Sigmoid colon (tissue), 7 donors: ENCODE data around the gene LDLRAD2. TPM values are rescaled to one million over a fixed set of nuclear protein-coding genes. Genes with fewer than 3 reads are reported as not detected.

Experiments
- DNase-seq: peaks from one replicate; pipeline ENCODE4 v3.0.0-alpha.2; 2019
- H3K27ac ChIP-seq, 4 donors: fragments of 200-600 bp; sonication (generic); one replicate each; pipeline ENCODE4 v1.5.1; 2016 to 2019; ENCODE audit warnings: mild to moderate bottlenecking in 1 of 4
- H3K27me3 ChIP-seq, 3 donors: fragments of 200-600 bp; sonication (generic); one replicate each; pipeline ENCODE4 v1.5.1; 2019; ENCODE audit warnings: mild to moderate bottlenecking in 1 of 3
- H3K36me3 ChIP-seq, 4 donors: fragments of 200-600 bp; sonication (generic); one replicate each; pipeline ENCODE4 v1.5.1; 2016 to 2019
- H3K4me1 ChIP-seq, 4 donors: fragments of 200-600 bp; sonication (generic); one replicate each; pipeline ENCODE4 v1.5.1; 2017 to 2019
- H3K4me3 ChIP-seq, 4 donors: fragments of 200-600 bp; sonication (generic); one replicate each; pipeline ENCODE4 v1.5.1; 2017 to 2019; ENCODE audit warnings: mild to moderate bottlenecking in 2 of 4, moderate library complexity in 1 of 4
- H3K9me3 ChIP-seq, 4 donors: fragments of 200-600 bp in 3 of 4; sonication (generic) in 3 of 4; one replicate each; pipeline versions ENCODE4 v1.5.1 to v1.6.1; 2013 to 2019
- EP300 ChIP-seq, 4 donors: sonication (generic); formaldehyde crosslinking; IDR thresholded peaks; one replicate each; pipeline ENCODE4 v1.6.1; 2017; ENCODE audit warnings: antibody characterized with exemption in 4 of 4
- POLR2A ChIP-seq, 2 donors: fragments of 450-650 bp; IDR thresholded peaks; one replicate each; pipeline ENCODE4 v1.6.1; 2016; ENCODE audit warnings: antibody characterized with exemption in 2 of 2, mild to moderate bottlenecking in 2 of 2, moderate library complexity in 2 of 2
- POLR2AphosphoS5 ChIP-seq, 4 donors: sonication (generic); formaldehyde crosslinking; IDR thresholded peaks; one replicate each; pipeline ENCODE4 v1.6.1; 2017; ENCODE audit warnings: antibody characterized with exemption in 4 of 4
- WGBS, 2 donors: extraction: QIAGEN DNeasy Blood & Tissue Kit; methylation state at CpG; one replicate each; pipeline ENCODE4 v1.1.7; 2013; 5-methylcytosine and 5-hydroxymethylcytosine counted together
- intact Hi-C: fragments of 100-400 bp; cut with DNase I; formaldehyde crosslinking; loops from one replicate; pipeline ENCODE4 v1.15.1; 2023
- polyA plus RNA-seq, 3 donors: library from polyadenylated mRNA; stranded (reverse); fragments of 200-250 nt; gene quantifications; one replicate each; pipeline ENCODE4 v1.2.3, GENCODE V29; 2013
- total RNA-seq, 4 donors: library from RNA; depleted of rRNA; stranded (reverse); fragments of >200 nt; gene quantifications; one replicate each; pipeline ENCODE4 v1.1.0, GENCODE V29; 2016
- TF ChIP-seq, protein P1 (sequence below), 4 experiments: fragments of 450-650 bp in 3 of 4; fragments of 200-600 bp in 1 of 4; IDR thresholded peaks; one replicate each; pipeline ENCODE4 v1.5.1; 2016 to 2019; ENCODE audit warnings: antibody characterized with exemption in 4 of 4, mild to moderate bottlenecking in 3 of 4, moderate library complexity in 2 of 4
- donor health status: healthy with polysubstance abuse.
- donor health status: Bipolar disorder and iron deficiency.
- donor health status: healthy.

The LDLRAD2 gene
- total and polyA plus RNA-seq, 7 donors = under 0.01 to 1.4 (median 0.23) TPM; not detected in 2

DNA sequence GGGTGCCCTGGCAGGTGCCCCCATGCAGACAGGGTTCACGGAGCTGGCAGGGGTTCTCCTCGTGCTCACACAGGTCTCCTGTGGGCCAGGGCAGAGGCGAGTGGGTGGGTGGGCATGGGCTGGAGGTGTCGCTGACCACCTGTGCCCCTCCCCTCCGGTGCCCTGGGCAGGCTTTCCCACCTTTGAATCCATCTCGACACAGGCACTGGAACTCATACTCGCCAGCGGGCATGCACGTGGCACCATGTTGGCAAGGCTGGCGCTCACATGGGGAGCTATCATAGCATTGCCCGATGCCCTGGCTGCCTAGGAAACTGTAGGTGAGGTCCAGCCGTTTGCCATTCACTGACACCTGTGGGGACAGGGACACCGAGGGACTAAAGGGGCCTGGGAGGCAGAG is 16.0 kb downstream of the LDLRAD2 start:
- Histone ChIP-seq H3K36me3 (peaks cover 82 to 100% (median 98%) of the 10 kb centered on the region in 4 donors), H3K27ac (no peak overlapping the region), H3K4me3 (no peak overlapping the region), H3K4me1 (no peaks in the 10 kb centered on the region), H3K27me3 (no peaks in the 10 kb centered on the region), H3K9me3 (no peaks in the 10 kb centered on the region)
- intact Hi-C loops = no loop called here
- WGBS, 2 donors = 93% methylated on average over 13 of the region's 13 CpGs
- TF ChIP-seq POLR2AphosphoS5 (IDR thresholded peaks at IDR 0.05) = no peak
- TF ChIP-seq POLR2A (IDR thresholded peaks at IDR 0.05) = no peak
- TF ChIP-seq, protein P1, sequence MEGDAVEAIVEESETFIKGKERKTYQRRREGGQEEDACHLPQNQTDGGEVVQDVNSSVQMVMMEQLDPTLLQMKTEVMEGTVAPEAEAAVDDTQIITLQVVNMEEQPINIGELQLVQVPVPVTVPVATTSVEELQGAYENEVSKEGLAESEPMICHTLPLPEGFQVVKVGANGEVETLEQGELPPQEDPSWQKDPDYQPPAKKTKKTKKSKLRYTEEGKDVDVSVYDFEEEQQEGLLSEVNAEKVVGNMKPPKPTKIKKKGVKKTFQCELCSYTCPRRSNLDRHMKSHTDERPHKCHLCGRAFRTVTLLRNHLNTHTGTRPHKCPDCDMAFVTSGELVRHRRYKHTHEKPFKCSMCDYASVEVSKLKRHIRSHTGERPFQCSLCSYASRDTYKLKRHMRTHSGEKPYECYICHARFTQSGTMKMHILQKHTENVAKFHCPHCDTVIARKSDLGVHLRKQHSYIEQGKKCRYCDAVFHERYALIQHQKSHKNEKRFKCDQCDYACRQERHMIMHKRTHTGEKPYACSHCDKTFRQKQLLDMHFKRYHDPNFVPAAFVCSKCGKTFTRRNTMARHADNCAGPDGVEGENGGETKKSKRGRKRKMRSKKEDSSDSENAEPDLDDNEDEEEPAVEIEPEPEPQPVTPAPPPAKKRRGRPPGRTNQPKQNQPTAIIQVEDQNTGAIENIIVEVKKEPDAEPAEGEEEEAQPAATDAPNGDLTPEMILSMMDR (IDR thresholded peaks at IDR 0.05) = no peak
- TF ChIP-seq EP300 (IDR thresholded peaks at IDR 0.05) = no peak
- DNase-seq = no peak

DNA sequence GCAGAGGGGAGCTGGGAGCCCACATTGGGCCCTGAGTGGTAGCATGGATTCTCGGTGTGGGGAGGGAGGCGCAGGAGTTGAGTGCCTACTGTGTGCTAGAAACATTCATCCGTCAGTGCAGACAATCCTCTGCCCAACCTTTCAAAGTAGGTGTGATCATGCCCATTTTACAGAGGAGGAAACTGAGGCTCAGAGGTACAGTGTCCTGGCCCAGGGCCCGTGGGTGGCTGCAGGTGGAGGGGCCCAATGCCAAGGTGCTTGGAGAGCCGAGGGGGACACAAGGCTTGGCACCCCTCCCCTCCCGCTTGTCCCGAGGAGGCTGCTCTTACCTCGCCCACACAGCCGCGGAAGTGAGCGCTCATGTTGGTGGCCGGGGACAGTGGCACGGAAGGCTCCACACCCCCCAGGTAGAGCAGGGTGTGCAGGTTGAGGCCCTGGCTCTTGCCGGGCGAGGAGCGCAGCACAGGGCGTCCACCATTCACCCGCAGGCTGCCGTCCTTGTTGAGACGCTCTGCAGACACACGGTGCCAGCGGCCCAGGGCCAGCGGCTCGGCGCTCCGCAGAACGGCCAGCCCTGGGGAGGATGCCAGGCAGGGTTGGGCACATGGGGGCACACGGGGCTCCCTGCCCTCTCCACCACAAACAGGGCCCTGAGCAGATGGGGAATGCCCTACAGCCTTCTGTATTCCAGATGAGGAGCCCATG is 16.6 kb downstream of the LDLRAD2 start:
- TF ChIP-seq, protein P1 (IDR thresholded peaks at IDR 0.05) = no peak
- TF ChIP-seq POLR2A (IDR thresholded peaks at IDR 0.05) (no peak), EP300 (IDR thresholded peaks at IDR 0.05) (no peak), POLR2AphosphoS5 (IDR thresholded peaks at IDR 0.05) (no peak)
- H3K9me3 ChIP-seq = no peaks in the 10 kb centered on the region
- H3K36me3 ChIP-seq = peaks cover 86 to 100% (median 98%) of the 10 kb centered on the region in 4 donors
- H3K4me1 ChIP-seq = no peaks in the 10 kb centered on the region
- H3K4me3 ChIP-seq = no peak overlapping the region
- no peak overlapping the region for H3K27ac ChIP-seq
- H3K27me3 ChIP-seq = no peaks in the 10 kb centered on the region
- intact Hi-C loops = no loop called here
- 93 to 94% methylated on average over 28 of the region's 28 CpGs for WGBS, 2 donors
- no peak for DNase-seq

DNA sequence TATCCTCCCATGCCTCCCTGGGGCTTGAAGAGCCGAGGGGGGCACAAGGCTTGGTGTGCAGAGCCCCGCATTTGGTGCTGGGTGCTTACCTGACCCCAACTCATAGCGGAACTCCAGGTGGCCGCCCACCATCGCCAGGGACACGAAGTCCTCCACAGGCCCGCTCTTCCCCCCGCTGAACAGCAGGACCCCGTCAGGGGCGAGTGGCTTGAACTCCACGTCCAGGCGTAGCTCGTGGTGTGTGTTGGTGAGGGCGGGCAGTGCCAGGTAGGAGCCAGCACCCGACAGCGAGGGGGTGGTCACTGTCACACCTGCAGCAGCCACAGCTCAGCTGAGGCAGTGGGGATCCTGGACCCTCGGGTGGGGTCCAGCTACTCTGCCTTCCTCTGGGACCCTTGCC is 17.2 kb downstream of the LDLRAD2 start:
- Histone ChIP-seq H3K36me3 (peaks cover 86 to 100% (median 98%) of the 10 kb centered on the region in 4 donors), H3K27ac (no peak overlapping the region), H3K27me3 (no peaks in the 10 kb centered on the region), H3K4me1 (no peaks in the 10 kb centered on the region), H3K4me3 (no peak overlapping the region), H3K9me3 (no peaks in the 10 kb centered on the region)
- no peak for DNase-seq
- intact Hi-C loops = no loop called here
- WGBS, 2 donors = 93 to 94% methylated on average over 17 of the region's 17 CpGs
- TF ChIP-seq POLR2AphosphoS5 (IDR thresholded peaks at IDR 0.05) = no peak
- no peak for TF ChIP-seq EP300 (IDR thresholded peaks at IDR 0.05)
- TF ChIP-seq, protein P1 (IDR thresholded peaks at IDR 0.05) = no peak
- TF ChIP-seq POLR2A (IDR thresholded peaks at IDR 0.05) = no peak

DNA sequence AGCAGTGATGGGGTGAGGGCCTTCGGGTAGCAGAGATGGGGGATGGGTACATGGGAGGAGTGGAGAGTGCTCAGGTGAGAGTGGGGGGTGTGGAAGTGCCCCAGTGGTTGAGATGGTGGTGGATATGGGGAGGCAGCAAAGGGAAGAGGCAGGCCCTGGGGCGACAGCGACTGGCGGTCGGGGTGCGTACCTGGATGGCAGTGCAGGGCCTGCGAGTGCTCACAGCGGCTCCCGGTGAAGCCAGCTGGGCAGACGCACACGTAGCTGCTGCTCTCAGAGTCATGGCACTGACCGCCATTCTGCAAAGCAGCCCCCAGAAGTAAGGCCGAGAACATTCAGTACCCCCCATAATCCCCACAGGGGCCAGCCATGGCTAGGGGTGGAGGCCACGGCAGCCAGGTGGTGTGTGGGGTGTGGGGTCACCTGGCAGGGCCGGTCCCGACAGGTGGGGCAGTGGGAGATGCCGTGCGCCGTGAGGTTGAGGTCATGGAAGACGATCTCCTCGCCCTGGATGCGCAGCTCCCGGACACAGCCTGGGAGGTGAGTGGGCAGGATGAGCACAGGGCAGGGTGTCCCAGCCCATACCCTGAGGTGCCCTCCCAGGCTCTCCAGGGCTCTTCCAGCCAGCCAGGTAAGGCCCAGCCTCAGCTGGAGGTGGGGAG is 18.9 kb downstream of the LDLRAD2 start:
- TF ChIP-seq, protein P1 (IDR thresholded peaks at IDR 0.05) = no peak
- no peak for TF ChIP-seq POLR2AphosphoS5 (IDR thresholded peaks at IDR 0.05)
- no peak for TF ChIP-seq POLR2A (IDR thresholded peaks at IDR 0.05)
- TF ChIP-seq EP300 (IDR thresholded peaks at IDR 0.05) = no peak
- intact Hi-C loops = no loop called here
- H3K4me1 ChIP-seq = no peaks in the 10 kb centered on the region
- 95 to 96% methylated on average over 23 of the region's 23 CpGs for WGBS, 2 donors
- peaks cover 0 to 3% (median 0%) of the 10 kb centered on the region in 4 donors for H3K9me3 ChIP-seq
- H3K36me3 ChIP-seq = peaks cover 87 to 100% (median 97%) of the 10 kb centered on the region in 4 donors
- no peak overlapping the region for H3K4me3 ChIP-seq
- DNase-seq = no peak
- no peak overlapping the region for H3K27ac ChIP-seq
- no peaks in the 10 kb centered on the region for H3K27me3 ChIP-seq
